ENCODE results near the gene FYTTD1.
A peak's percentile ranks its signal among the peaks of the same experiment; 100 is the strongest.
"Not testable (repeated sequence)": the region's sequence is repeated elsewhere in the genome, so short reads cannot be mapped to it uniquely, and the experiment has no call there.

The FYTTD1 gene

GRCh38 chr3:197749601-197750395, at the start of gene FYTTD1:
TSS of gene FYTTD1 (plus strand) at chr3:197749883. CDS start at chr3:197749972, 89 bp downstream.
- peak; percentile 91 for DNase-seq

DNA sequence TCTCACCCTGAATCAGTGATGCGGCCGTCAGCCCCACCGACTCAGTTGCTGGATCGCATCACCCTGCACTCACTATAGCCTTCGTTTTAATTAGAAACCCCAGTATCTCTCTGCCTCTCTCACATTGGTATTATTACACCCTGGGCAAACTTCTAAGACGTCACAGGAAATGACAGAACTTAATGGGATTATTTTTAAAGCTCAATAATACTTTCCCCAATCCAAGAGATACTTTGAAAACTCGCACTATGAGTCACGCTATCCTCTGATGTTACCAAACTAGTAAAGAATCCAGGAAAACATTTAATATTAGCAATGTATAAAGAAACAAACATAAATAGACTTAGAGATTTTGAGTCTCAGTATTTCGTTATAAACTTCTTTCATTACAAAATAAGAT, 49.6 kb upstream of the FYTTD1 start:
- DNase-seq: no peak

GRCh38 chr3:197701841-197702240, 47.8 kb upstream of the FYTTD1 start:
- no peak for DNase-seq

- DNase-seq: no peak
These were observed 43.0 kb upstream of the FYTTD1 start for GRCh38 chr3:197706658-197707057.

DNA sequence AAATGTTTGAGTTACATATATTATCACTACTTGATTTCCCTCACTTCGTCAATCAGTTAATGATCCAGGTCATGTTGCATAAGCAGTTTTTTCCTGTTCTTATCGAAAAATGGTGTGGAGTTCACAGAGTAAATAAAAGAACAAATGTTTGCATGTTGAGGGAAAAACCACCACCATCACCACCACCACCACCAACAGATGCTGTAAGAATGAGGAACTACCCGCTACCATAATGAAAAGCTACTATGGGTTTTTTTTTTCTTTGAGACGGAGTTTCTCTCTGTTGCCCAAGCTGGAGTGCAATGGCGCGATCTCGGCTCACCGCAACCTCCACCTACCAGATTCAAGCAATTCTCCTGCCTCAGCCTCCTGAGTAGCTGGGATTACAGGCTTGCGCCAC, 40.5 kb upstream of the FYTTD1 start:
- peak; percentile 58 for DNase-seq

GRCh38 chr3:197710965-197711364, 38.7 kb upstream of the FYTTD1 start:
- not testable (repeated sequence) for DNase-seq

DNA sequence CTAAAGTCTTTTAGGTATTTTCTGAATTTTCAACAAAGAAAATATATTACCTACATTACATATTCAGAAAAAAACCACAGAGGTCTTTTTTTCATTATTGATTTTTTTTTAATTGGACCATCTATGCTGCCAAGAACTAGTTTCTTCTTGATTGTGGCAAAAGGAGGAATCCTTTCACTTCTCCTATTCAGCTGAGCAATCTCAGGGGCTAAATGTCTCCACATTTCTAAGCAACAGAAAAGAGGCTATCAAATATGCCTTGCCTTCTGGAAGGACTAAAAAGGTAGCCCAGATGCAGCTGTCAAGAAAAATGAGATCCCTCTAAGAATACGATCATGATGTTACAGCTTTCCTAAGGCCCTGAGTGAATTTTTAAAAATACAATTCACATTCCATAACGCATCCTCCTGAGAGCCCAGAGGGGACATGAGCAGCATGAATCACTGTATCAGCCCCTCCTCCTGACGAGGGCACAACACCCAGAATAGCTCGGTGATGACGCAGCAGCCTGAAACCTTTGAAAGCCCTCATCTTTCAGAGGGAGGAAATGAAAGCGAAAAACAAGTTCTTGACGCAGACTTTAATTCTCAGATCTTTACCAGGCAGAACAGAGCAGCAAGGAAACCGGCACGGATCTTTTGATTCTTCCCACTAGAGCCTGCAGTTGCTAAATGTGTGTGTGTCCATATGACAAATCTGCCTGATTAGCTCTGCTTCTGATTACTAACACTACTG, 37.5 kb upstream of the FYTTD1 start:
- peak; percentile 77 for DNase-seq

DNA sequence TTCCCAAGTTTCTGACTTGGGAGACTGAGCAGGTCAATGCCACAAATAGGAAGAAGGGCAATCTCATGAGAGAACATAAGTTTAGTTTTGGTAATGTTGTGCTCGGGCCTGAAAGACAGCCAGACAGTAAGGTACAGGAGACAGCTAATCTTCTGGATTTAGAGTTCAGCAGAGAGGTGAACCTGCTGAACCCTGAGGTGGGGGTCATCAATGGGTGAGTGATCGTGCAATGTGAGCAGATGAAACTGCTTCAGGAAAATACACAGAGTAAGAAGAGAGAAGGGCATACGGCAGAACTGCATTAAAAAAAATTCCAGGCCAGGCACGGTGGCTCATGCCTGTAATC, 36.2 kb upstream of the FYTTD1 start:
- DNase-seq: no peak

- no peak for DNase-seq
These were observed 35.4 kb upstream of the FYTTD1 start for GRCh38 chr3:197714251-197714650.

DNA sequence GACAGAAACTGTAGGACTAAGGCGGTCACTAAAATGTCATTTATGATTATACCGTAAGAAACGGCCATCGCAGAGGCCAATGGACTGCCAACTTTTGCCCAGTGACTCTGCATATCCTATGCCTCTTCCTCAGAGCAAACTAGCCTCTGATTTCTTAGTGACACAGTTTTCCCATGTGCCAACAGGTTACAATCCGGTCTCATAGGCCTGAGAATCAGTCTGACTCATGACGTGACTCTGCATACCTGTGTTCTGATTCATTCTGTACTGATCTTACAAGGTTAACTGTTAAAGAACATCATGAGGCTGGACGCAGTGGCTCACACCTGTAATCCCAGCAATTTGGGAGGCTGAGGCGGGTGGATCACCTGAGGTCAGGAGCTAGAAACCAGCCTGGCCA, 30.8 kb upstream of the FYTTD1 start:
- no peak for DNase-seq

DNA sequence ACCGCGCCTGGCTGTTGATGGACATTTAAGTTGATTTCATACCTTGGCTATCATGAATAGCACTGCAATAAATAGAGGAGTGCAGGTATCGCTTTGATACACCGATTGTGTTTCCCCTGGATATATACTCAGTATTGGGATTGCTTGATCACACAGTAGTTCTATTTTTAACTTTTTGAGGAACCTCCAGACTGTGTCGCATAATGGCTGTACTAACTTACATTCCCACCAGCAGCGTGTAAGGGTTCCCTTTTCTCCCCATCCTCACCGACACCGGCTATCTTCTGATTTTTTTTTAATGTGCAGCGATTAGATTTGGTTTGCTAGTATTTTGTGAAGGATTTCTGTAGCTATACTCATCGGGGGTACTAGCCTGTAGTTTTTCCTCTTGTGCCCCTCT, 29.0 kb upstream of the FYTTD1 start:
- no peak for DNase-seq

GRCh38 chr3:197722734-197723133, 26.9 kb upstream of the FYTTD1 start:
- no peak for DNase-seq

GRCh38 chr3:197727878-197728277, 21.8 kb upstream of the FYTTD1 start:
- DNase-seq: not testable (repeated sequence)

GRCh38 chr3:197728487-197728886, 21.2 kb upstream of the FYTTD1 start:
- DNase-seq: no peak

- no peak for DNase-seq
These were observed 19.5 kb upstream of the FYTTD1 start for GRCh38 chr3:197730200-197730599.

GRCh38 chr3:197730770-197731169, 18.9 kb upstream of the FYTTD1 start:
- DNase-seq: not testable (repeated sequence)

- not testable (repeated sequence) for DNase-seq
These were observed 18.2 kb upstream of the FYTTD1 start for GRCh38 chr3:197731483-197731882.

DNA sequence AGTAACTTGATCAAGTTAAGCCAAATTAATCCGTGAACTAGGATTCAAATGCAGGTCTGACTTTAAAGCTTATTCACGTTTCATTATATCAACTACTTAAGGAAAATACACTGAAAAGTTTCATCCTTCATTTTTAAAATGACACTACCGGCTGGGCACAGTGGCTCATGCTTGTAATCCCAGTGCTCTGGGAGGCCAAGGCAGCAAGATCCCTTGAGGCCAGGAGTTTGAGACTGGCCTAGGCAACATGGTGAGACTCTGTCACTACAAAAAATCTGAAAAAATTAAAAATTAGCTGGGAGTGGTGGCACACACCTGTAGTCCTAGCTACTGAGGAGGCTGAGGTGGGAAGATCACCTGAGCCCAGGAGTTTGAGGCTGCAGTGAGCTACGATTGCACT, 16.6 kb upstream of the FYTTD1 start:
- DNase-seq: no peak

- peak; percentile 32 for DNase-seq
These were observed 14.9 kb upstream of the FYTTD1 start for GRCh38 chr3:197734667-197735318.

DNA sequence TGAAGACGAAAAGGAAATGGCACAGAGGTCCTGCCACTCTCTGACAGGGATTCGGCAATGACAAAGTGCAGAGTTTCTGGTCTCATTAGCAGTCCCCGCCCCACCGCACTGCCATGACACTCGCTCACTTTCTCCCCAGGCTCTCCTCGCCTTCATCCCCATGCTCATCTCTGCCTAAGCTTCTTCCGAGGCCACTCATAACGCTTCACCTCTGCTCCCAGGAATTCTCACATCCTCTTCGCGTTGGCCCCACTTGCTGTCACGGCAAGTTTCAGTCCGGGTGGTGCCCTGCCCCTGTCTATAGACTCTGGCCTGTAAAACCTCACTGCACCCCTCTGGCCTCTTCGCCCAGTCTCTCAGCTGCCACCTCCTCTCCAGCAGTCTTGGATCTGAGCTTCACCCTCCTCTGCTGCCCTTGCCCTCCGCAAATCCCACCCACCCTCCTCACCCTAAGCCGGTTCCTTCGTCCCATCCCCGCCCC, 13.6 kb upstream of the FYTTD1 start:
- peak; percentile 68 for DNase-seq

DNA sequence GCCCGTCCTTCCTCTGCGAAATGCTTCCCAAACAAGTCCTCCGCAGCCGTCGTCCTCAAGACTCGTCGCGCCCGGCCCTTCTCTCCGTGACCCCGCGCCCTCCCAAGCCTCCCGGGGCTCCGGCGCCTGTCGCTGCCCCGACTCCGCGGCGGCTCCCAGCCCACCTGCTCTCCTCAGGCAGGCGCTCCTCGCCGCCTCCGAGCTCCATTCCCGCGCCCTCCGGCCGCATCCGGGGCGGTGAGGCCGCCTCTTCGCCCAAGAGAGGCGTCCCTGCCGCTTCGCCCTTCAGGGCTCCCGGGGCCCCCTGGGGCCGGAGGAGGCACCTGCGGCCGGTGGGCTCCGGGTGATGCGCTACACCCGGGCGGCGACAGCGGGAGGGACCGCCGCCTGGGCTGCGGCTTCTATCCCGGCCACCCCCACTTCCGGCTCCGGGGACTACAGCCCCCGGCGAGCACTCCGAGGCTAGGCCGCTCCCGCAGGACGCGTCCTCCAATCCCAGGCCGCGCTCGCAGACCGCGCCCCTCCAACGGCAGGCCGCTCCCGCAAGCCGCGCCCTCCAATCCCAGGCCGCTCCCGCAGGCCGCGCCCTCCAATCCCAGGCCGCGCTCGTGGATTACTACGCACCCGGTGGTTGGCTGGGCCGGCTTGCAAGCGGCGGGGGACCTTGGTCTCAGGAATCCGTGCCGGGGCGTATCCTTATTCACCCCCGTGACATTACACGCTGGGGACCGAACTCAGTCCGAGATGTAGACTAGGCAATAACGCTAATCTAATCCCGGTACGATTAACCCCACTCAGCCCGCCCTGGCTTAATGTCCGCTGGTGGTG, 13.0 kb upstream of the FYTTD1 start, which contains the start of gene RUBCN:
Gene RUBCN, minus strand, starts transcription at position 414 of the 828 bp plus-strand sequence. Its CDS starts 185 bp downstream, at position 229.
- peak; percentile 97 for DNase-seq

- no peak for DNase-seq
These were observed 12.4 kb upstream of the FYTTD1 start for GRCh38 chr3:197737319-197737649.

Measured in hematopoietic multipotent progenitor cell treated with erythropoietin and hydrocortisone succinate and interleukin-3 and kit ligand, for 6 days (in vitro differentiated cells).